ENCODE measurements around the gene CDSN.

DNA sequence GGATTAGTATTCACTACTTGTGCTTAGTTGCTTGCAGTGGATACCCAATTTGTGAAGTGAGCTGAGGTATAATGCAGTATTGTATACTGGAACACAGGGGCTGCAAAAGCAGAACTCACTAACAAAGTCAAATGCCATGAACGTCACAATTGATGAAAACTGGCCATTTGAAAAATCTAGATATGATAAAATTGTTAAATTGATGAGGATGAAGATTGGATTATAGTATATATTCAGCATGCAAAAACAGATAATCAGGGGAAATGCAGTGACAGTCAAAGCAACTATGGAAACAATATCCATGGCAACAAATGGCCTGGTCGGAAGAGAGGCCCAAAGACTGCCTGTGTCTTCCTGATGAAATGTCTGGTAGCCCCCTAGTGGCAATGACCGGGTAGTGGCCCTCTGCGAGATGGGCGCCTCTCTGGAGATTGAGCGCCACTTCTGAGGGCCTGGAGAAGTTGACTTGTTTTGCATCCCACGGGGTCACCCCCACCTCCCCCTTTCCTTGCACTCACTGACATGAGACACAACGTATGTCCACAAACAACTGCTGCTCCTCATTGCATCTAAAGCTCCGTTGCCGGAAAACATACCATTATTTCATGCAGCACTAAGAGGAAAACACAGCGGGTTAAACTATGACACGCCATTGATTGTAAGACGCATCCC is 51.4 kb downstream of the CDSN start:
- TF ChIP-seq CTCF (conservative IDR thresholded peaks at IDR 0.05; ENCODE audit: low read length) (peak; percentile 94), EZH2phosphoT487 (IDR thresholded peaks at IDR 0.05; ENCODE audit: borderline replicate concordance) (no peak)

Measured in Loucy (cell line).